ENCODE results near the gene SIAH3.

The SIAH3 gene

DNA sequence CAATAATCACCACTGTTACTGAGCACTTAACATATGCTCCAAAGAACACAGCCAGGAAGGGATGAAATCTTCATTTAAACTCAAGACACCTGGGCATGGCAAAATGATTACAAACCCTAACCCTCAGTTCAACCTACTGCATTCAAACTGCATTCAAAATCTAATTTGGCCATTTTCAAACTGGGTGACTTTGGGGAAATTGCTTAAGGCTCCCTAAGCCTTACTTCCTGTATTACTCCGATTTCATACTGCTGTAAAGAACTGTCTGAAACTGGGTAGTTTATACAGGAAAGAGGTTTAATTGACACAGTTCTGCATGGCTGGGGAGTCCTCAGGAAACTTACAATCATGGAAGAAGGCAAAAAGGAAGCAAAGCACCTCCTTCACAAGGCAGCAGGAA lies 99.0 kb downstream of the SIAH3 start:
- Histone ChIP-seq H3K9me2 (replicated peaks; ENCODE audit: insufficient read depth, low read length) (no peaks in the 10 kb centered on the region), H3K27me3 (ENCODE audit: low read length) (no peaks in the 10 kb centered on the region), H3K79me2 (ENCODE audit: insufficient read depth, low read length) (no peaks in the 10 kb centered on the region), H3F3A (ENCODE audit: insufficient read depth) (no peaks in the 10 kb centered on the region), H3K9me3 (ENCODE audit: insufficient read depth, low read length) (no peaks in the 10 kb centered on the region), H4K20me1 (ENCODE audit: low read depth, low read length) (no peaks in the 10 kb centered on the region), H3K4me3 (ENCODE audit: insufficient read depth, low read length, poor library complexity, severe bottlenecking) (no peak overlapping the region), H2AFZ (ENCODE audit: low read depth, low read length, severe bottlenecking) (no peak overlapping the region), H3K9ac (ENCODE audit: low read length) (no peak overlapping the region), H3K27ac (ENCODE audit: low read depth, low read length) (no peak overlapping the region), H3K4me2 (ENCODE audit: low read depth, low read length, poor library complexity, severe bottlenecking) (no peak overlapping the region), H3K36me3 (ENCODE audit: low read length) (no peaks in the 10 kb centered on the region)
- no peak for TF ChIP-seq EZH2phosphoT487 (conservative IDR thresholded peaks at IDR 0.05; ENCODE audit: low read length)
- TF ChIP-seq, protein P1, sequence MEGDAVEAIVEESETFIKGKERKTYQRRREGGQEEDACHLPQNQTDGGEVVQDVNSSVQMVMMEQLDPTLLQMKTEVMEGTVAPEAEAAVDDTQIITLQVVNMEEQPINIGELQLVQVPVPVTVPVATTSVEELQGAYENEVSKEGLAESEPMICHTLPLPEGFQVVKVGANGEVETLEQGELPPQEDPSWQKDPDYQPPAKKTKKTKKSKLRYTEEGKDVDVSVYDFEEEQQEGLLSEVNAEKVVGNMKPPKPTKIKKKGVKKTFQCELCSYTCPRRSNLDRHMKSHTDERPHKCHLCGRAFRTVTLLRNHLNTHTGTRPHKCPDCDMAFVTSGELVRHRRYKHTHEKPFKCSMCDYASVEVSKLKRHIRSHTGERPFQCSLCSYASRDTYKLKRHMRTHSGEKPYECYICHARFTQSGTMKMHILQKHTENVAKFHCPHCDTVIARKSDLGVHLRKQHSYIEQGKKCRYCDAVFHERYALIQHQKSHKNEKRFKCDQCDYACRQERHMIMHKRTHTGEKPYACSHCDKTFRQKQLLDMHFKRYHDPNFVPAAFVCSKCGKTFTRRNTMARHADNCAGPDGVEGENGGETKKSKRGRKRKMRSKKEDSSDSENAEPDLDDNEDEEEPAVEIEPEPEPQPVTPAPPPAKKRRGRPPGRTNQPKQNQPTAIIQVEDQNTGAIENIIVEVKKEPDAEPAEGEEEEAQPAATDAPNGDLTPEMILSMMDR (IDR thresholded peaks at IDR 0.05; ENCODE audit: insufficient read depth, low read length, poor library complexity, severe bottlenecking) = no peak

- no peak overlapping the region for H3K27ac ChIP-seq (ENCODE audit: low read depth, low read length)
- H3K9ac ChIP-seq (ENCODE audit: low read length) = no peak overlapping the region
- H3K9me3 ChIP-seq (ENCODE audit: insufficient read depth, low read length) = no peaks in the 10 kb centered on the region
- no peaks in the 10 kb centered on the region for H3K36me3 ChIP-seq (ENCODE audit: low read length)
- H3K4me2 ChIP-seq (ENCODE audit: low read depth, low read length, poor library complexity, severe bottlenecking) = no peak overlapping the region
- no peaks in the 10 kb centered on the region for H3K27me3 ChIP-seq (ENCODE audit: low read length)
- no peak overlapping the region for H3K4me3 ChIP-seq (ENCODE audit: insufficient read depth, low read length, poor library complexity, severe bottlenecking)
- H2AFZ ChIP-seq (ENCODE audit: low read depth, low read length, severe bottlenecking) = no peak overlapping the region
- H3K9me2 ChIP-seq (replicated peaks; ENCODE audit: insufficient read depth, low read length) = no peaks in the 10 kb centered on the region
- TF ChIP-seq EZH2phosphoT487 (conservative IDR thresholded peaks at IDR 0.05; ENCODE audit: low read length) = no peak
- TF ChIP-seq, protein P1 (IDR thresholded peaks at IDR 0.05; ENCODE audit: insufficient read depth, low read length, poor library complexity, severe bottlenecking) = no peak
- no peaks in the 10 kb centered on the region for H3K79me2 ChIP-seq (ENCODE audit: insufficient read depth, low read length)
- H4K20me1 ChIP-seq (ENCODE audit: low read depth, low read length) = no peaks in the 10 kb centered on the region
- H3F3A ChIP-seq (ENCODE audit: insufficient read depth) = no peaks in the 10 kb centered on the region
These were observed 99.7 kb downstream of the SIAH3 start for GRCh38 chr13:45751885-45752284.

DNA sequence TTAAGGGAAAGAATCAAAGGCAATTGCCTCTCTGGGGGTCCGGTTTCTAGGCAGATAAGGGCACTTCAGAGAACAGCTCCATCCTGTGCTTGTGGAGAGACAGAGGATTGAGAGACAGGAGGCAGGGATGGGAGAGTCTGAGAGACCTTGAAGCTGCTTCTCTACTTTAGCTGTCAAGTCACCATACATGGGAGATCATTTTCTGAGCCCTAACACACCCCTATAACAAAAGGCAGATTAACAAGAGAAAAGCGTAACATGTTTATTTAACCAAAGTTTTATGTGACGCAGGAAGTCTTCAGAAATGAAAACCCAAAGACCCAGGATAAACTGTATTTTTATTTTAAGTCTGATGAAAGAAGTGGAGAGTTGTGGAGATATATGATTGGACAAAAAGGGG lies 101.0 kb downstream of the SIAH3 start:
- no peak for TF ChIP-seq EZH2phosphoT487 (conservative IDR thresholded peaks at IDR 0.05; ENCODE audit: low read length)
- TF ChIP-seq, protein P1 (IDR thresholded peaks at IDR 0.05; ENCODE audit: insufficient read depth, low read length, poor library complexity, severe bottlenecking) = no peak
- H3K79me2 ChIP-seq (ENCODE audit: insufficient read depth, low read length) = no peaks in the 10 kb centered on the region
- no peaks in the 10 kb centered on the region for H3K27me3 ChIP-seq (ENCODE audit: low read length)
- H3K4me2 ChIP-seq (ENCODE audit: low read depth, low read length, poor library complexity, severe bottlenecking) = no peak overlapping the region
- no peak overlapping the region for H3K9ac ChIP-seq (ENCODE audit: low read length)
- no peaks in the 10 kb centered on the region for H3K9me2 ChIP-seq (replicated peaks; ENCODE audit: insufficient read depth, low read length)
- no peaks in the 10 kb centered on the region for H3K36me3 ChIP-seq (ENCODE audit: low read length)
- H3K4me3 ChIP-seq (ENCODE audit: insufficient read depth, low read length, poor library complexity, severe bottlenecking) = no peak overlapping the region
- no peak overlapping the region for H3K27ac ChIP-seq (ENCODE audit: low read depth, low read length)
- no peaks in the 10 kb centered on the region for H4K20me1 ChIP-seq (ENCODE audit: low read depth, low read length)
- H3K9me3 ChIP-seq (ENCODE audit: insufficient read depth, low read length) = no peaks in the 10 kb centered on the region
- no peaks in the 10 kb centered on the region for H3F3A ChIP-seq (ENCODE audit: insufficient read depth)
- no peak overlapping the region for H2AFZ ChIP-seq (ENCODE audit: low read depth, low read length, severe bottlenecking)

Measured in SU-DHL-6 (cell line).